ENCODE data around the gene C9.
"Not testable (repeated sequence)": the region's sequence is repeated elsewhere in the genome, so short reads cannot be mapped to it uniquely, and the experiment has no call there.

DNA sequence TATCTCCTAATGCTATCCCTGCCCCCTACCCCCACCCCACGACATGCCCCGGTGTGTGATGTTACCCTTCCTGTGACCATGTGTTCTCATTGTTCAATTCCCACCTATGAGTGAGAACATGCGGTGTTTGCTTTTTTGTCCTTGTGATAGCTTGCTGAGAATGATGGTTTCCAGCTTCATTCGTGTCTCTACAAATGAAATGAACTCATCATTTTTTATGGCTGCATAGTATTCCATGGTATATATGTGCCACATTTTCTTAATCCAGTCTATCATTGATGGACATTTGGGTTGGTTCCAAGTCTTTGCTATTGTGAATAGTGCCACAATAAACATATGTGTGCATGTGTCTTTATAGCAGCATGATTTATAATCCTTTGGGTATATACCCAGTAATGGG is 88.4 kb downstream of the C9 start:
- not testable (repeated sequence) for TF ChIP-seq EZH2 (IDR thresholded peaks at IDR 0.05; ENCODE audit: low read depth, unreplicated experiment); JUNB (IDR thresholded peaks at IDR 0.05; ENCODE audit: unreplicated experiment); NANOG (IDR thresholded peaks at IDR 0.05; ENCODE audit: borderline replicate concordance); POLR2AphosphoS5 (IDR thresholded peaks at IDR 0.05; ENCODE audit: low read depth)
- TF ChIP-seq, protein P1, sequence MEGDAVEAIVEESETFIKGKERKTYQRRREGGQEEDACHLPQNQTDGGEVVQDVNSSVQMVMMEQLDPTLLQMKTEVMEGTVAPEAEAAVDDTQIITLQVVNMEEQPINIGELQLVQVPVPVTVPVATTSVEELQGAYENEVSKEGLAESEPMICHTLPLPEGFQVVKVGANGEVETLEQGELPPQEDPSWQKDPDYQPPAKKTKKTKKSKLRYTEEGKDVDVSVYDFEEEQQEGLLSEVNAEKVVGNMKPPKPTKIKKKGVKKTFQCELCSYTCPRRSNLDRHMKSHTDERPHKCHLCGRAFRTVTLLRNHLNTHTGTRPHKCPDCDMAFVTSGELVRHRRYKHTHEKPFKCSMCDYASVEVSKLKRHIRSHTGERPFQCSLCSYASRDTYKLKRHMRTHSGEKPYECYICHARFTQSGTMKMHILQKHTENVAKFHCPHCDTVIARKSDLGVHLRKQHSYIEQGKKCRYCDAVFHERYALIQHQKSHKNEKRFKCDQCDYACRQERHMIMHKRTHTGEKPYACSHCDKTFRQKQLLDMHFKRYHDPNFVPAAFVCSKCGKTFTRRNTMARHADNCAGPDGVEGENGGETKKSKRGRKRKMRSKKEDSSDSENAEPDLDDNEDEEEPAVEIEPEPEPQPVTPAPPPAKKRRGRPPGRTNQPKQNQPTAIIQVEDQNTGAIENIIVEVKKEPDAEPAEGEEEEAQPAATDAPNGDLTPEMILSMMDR (conservative IDR thresholded peaks at IDR 0.05; ENCODE audit: low read depth in 2 of 2): not testable (repeated sequence)

Measured in GM23338 (cell line).